ENCODE measurements around the gene SERPINA3.

SERPINA3 gene

DNA sequence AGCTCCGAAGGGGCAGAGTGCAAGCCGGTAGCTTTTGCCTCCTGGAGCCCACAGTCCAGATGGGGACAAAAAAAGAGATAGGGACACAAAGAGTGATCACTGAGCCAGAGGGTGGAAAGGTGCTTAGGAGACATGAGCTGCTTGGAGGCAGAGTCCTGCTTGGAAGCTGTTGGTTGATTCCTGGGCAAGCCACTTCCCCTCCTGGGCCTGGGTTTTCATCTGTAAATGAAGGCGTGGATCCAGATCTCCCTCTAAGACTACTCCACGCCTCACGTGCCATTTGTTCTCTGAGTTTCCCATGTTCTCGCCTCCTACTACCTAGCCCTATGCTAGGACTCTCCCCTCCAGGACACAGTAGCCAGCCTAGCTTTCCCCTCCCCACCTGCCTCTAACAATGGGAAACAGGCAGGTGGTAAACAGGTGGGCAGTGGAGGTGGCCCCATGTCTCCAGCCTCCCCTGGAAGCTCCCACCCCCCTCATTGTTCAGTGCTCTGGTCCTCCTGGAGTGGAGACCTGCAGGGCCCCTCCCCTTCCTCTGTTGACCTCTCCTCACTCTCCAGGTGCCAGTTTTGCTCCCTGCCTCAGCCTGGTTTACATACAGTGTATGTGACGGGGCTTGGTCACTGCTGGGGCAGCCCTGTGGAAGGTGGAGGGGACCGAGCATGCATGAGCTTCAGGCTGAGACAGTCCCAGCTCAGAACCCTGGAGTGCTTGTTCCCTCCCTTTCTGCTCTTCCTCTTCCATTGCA lies 3.8 kb downstream of the SERPINA3 start:
- Histone ChIP-seq H2BK12ac (ENCODE audit: low read length in 2 of 2) (no peak overlapping the region), H3K36me3 (ENCODE audit: control insufficient read depth in 1 of 2, insufficient read depth in 2 of 2, low read depth in 1 of 2, low read length in 2 of 2) (no peaks in the 10 kb centered on the region), H3K79me1 (replicated peaks; ENCODE audit: low read length, poor library complexity, severe bottlenecking) (no peaks in the 10 kb centered on the region), H2BK120ac (ENCODE audit: low read depth, low read length) (no peak overlapping the region), H3K4ac (ENCODE audit: low read depth in 1 of 2, low read length in 2 of 2) (no peak overlapping the region), H2AFZ (ENCODE audit: low read depth, low read length) (no peak overlapping the region), H3K27me3 (ENCODE audit: control insufficient read depth in 1 of 2, insufficient read depth in 1 of 2, low read length in 2 of 2) (peaks cover 3 to 4% of the 10 kb centered on the region in 2 experiments), H3K4me2 (ENCODE audit: low read length, poor library complexity, severe bottlenecking) (no peak overlapping the region), H3K18ac (ENCODE audit: low read depth in 1 of 2, low read length in 2 of 2) (no peak overlapping the region), H3K9ac (ENCODE audit: low read length) (no peak overlapping the region), H2AK5ac (ENCODE audit: low read length, severe bottlenecking) (no peak overlapping the region), H2BK15ac (ENCODE audit: low read depth, poor library complexity, severe bottlenecking) (no peak overlapping the region), H3K9me3 (ENCODE audit: control insufficient read depth, low read length) (peaks cover 58% of the 10 kb centered on the region), H4K8ac (ENCODE audit: low read length) (no peak overlapping the region), H3K27ac (ENCODE audit: low read length, poor library complexity, severe bottlenecking) (no peak overlapping the region), H2BK5ac (ENCODE audit: low read depth, low read length, poor library complexity, severe bottlenecking) (no peak overlapping the region), H3K4me1 (ENCODE audit: control insufficient read depth, insufficient read depth, low read depth, low read length) (no peaks in the 10 kb centered on the region), H3K23ac (ENCODE audit: low read length in 2 of 2) (no peak overlapping the region), H3K4me3 (ENCODE audit: insufficient read depth in 1 of 2, low read depth in 1 of 2, low read length in 2 of 2) (no peak overlapping the region), H4K91ac (ENCODE audit: low read length) (no peak overlapping the region), H3K14ac (ENCODE audit: low read length in 2 of 2) (no peak overlapping the region)
- DNase-seq, result no peak
- WGBS, result 72% methylated on average over 8 of the region's 8 CpGs

DNA sequence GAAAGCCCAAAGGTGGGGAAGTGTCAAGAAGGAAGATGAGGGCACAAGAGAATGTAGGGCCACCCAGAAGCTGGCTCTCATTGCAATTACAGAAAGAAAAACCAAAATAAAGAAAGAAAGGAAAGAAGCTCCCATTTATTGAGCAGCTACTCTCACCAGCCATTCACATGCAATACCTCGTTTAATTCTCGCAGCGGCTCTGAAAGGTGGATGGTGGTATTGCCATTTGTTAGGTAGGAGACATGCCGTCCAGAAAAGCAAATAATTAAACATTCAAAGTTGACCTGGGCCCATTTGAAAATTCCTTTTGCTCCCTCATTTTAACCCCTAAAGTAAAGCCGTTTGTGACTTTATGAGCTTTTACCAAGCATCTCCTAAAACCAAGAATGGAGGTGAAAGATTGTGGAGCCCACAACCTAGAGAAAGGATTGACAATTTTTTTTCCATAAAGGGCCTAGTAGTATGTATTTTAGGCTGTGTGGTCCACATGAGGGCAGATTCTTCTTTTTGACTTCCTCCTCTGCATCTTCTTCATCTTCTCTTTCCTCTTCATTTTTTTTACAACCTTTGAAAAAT lies 5.3 kb downstream of the SERPINA3 start:
- Histone ChIP-seq H3K4me2 (ENCODE audit: low read length, poor library complexity, severe bottlenecking) (no peak overlapping the region), H2BK15ac (ENCODE audit: low read depth, poor library complexity, severe bottlenecking) (no peak overlapping the region), H3K27ac (ENCODE audit: low read length, poor library complexity, severe bottlenecking) (no peak overlapping the region), H2BK5ac (ENCODE audit: low read depth, low read length, poor library complexity, severe bottlenecking) (no peak overlapping the region), H4K8ac (ENCODE audit: low read length) (no peak overlapping the region), H3K23ac (ENCODE audit: low read length in 2 of 2) (no peak overlapping the region), H4K91ac (ENCODE audit: low read length) (no peak overlapping the region), H2BK120ac (ENCODE audit: low read depth, low read length) (no peak overlapping the region), H3K18ac (ENCODE audit: low read depth in 1 of 2, low read length in 2 of 2) (no peak overlapping the region), H3K27me3 (ENCODE audit: control insufficient read depth in 1 of 2, insufficient read depth in 1 of 2, low read length in 2 of 2) (peaks cover 3 to 4% of the 10 kb centered on the region in 2 experiments), H2BK12ac (ENCODE audit: low read length in 2 of 2) (no peak overlapping the region), H2AK5ac (ENCODE audit: low read length, severe bottlenecking) (no peak overlapping the region), H3K9me3 (ENCODE audit: control insufficient read depth, low read length) (peaks cover 62% of the 10 kb centered on the region), H3K4me3 (ENCODE audit: insufficient read depth in 1 of 2, low read depth in 1 of 2, low read length in 2 of 2) (no peak overlapping the region), H3K4ac (ENCODE audit: low read depth in 1 of 2, low read length in 2 of 2) (no peak overlapping the region), H2AFZ (ENCODE audit: low read depth, low read length) (no peak overlapping the region), H3K79me1 (replicated peaks; ENCODE audit: low read length, poor library complexity, severe bottlenecking) (no peaks in the 10 kb centered on the region), H3K4me1 (ENCODE audit: control insufficient read depth, insufficient read depth, low read depth, low read length) (peaks cover 2% of the 10 kb centered on the region), H3K36me3 (ENCODE audit: control insufficient read depth in 1 of 2, insufficient read depth in 2 of 2, low read depth in 1 of 2, low read length in 2 of 2) (no peaks in the 10 kb centered on the region), H3K14ac (ENCODE audit: low read length in 2 of 2) (no peak overlapping the region), H3K9ac (ENCODE audit: low read length) (no peak overlapping the region)
- 60% methylated on average over 3 of the region's 5 CpGs for WGBS
- DNase-seq, result no peak

DNA sequence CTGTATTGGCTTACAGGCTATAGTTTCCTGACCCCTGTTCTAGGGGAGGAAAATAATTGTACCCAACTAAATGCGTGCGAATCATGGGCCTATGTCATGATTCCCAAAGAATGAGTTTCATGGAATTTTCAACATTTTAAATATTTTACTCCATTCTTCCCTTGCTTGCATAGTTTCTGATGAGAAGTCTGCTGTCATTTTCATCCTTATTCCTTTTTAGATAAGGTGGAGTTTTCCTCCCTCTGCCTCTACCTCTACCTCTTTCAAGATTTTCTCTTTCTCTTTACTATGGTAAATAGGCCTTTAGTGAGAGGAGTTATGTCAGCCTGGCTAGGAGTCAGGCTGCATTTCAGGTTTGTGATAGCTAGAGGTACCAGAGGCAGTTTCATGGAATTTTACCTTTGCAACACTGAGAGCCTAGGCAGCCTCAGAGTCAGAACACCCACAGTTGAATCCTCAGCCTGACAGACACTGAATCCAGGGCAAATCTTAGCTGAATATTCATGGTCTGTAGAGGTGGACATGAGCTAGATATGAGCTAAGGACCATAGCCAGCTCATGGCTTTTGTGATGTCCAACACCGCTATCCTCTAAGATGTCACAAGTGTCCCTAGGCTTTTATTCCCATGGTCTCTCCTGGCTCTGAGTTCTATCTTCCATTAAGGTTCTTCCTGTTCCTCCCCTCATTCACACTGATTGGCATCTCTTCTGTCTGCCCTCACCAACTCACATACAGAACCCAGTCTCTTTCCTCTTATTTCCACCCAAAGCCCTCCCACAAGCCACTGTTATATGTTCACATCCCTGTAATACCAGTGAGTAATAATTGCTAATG lies 6.0 kb downstream of the SERPINA3 start:
- no peak overlapping the region for H3K23ac ChIP-seq (ENCODE audit: low read length in 2 of 2)
- no peak overlapping the region for H3K9ac ChIP-seq (ENCODE audit: low read length)
- H4K91ac ChIP-seq (ENCODE audit: low read length), result no peak overlapping the region
- peaks cover 2% of the 10 kb centered on the region for H3K4me1 ChIP-seq (ENCODE audit: control insufficient read depth, insufficient read depth, low read depth, low read length)
- no peak overlapping the region for H2BK15ac ChIP-seq (ENCODE audit: low read depth, poor library complexity, severe bottlenecking)
- H2BK120ac ChIP-seq (ENCODE audit: low read depth, low read length), result no peak overlapping the region
- no peak overlapping the region for H2AFZ ChIP-seq (ENCODE audit: low read depth, low read length)
- no peak overlapping the region for H2BK5ac ChIP-seq (ENCODE audit: low read depth, low read length, poor library complexity, severe bottlenecking)
- H3K18ac ChIP-seq (ENCODE audit: low read depth in 1 of 2, low read length in 2 of 2), result no peak overlapping the region
- no peak overlapping the region for H3K4me2 ChIP-seq (ENCODE audit: low read length, poor library complexity, severe bottlenecking)
- 100% methylated on average over 1 of the region's 3 CpGs for WGBS
- H3K27me3 ChIP-seq (ENCODE audit: control insufficient read depth in 1 of 2, insufficient read depth in 1 of 2, low read length in 2 of 2), result peaks cover 4 to 6% of the 10 kb centered on the region in 2 experiments
- no peaks in the 10 kb centered on the region for H3K79me1 ChIP-seq (replicated peaks; ENCODE audit: low read length, poor library complexity, severe bottlenecking)
- no peaks in the 10 kb centered on the region for H3K36me3 ChIP-seq (ENCODE audit: control insufficient read depth in 1 of 2, insufficient read depth in 2 of 2, low read depth in 1 of 2, low read length in 2 of 2)
- no peak overlapping the region for H3K14ac ChIP-seq (ENCODE audit: low read length in 2 of 2)
- no peak overlapping the region for H2BK12ac ChIP-seq (ENCODE audit: low read length in 2 of 2)
- no peak overlapping the region for H4K8ac ChIP-seq (ENCODE audit: low read length)
- DNase-seq, result no peak
- H3K4ac ChIP-seq (ENCODE audit: low read depth in 1 of 2, low read length in 2 of 2), result no peak overlapping the region
- peak overlapping the region in 1 of 2 experiments; percentile 11 for H3K4me3 ChIP-seq (ENCODE audit: insufficient read depth in 1 of 2, low read depth in 1 of 2, low read length in 2 of 2)
- H3K27ac ChIP-seq (ENCODE audit: low read length, poor library complexity, severe bottlenecking), result no peak overlapping the region
- H3K9me3 ChIP-seq (ENCODE audit: control insufficient read depth, low read length), result peaks cover 62% of the 10 kb centered on the region
- H2AK5ac ChIP-seq (ENCODE audit: low read length, severe bottlenecking), result no peak overlapping the region

DNA sequence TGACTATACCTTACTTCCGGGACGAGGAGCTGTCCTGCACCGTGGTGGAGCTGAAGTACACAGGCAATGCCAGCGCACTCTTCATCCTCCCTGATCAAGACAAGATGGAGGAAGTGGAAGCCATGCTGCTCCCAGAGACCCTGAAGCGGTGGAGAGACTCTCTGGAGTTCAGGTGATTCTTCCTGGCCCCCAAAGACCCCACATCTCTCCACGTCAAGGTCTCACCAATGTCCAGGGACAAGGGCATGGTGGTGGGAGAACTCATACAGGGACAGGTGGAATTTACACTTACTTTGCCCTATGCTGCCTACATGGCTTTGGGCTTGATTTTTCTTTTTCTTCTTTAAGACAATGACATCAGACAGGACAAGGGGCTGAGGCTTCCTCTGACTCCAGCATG lies 7.1 kb downstream of the SERPINA3 start:
- H4K8ac ChIP-seq (ENCODE audit: low read length), result no peak overlapping the region
- no peak overlapping the region for H2BK12ac ChIP-seq (ENCODE audit: low read length in 2 of 2)
- no peak overlapping the region for H3K9ac ChIP-seq (ENCODE audit: low read length)
- H3K4ac ChIP-seq (ENCODE audit: low read depth in 1 of 2, low read length in 2 of 2), result no peak overlapping the region
- H3K79me1 ChIP-seq (replicated peaks; ENCODE audit: low read length, poor library complexity, severe bottlenecking), result no peaks in the 10 kb centered on the region
- H3K9me3 ChIP-seq (ENCODE audit: control insufficient read depth, low read length), result peaks cover 62% of the 10 kb centered on the region
- H3K36me3 ChIP-seq (ENCODE audit: control insufficient read depth in 1 of 2, insufficient read depth in 2 of 2, low read depth in 1 of 2, low read length in 2 of 2), result no peaks in the 10 kb centered on the region
- H3K18ac ChIP-seq (ENCODE audit: low read depth in 1 of 2, low read length in 2 of 2), result no peak overlapping the region
- H2BK5ac ChIP-seq (ENCODE audit: low read depth, low read length, poor library complexity, severe bottlenecking), result no peak overlapping the region
- no peak overlapping the region for H3K23ac ChIP-seq (ENCODE audit: low read length in 2 of 2)
- no peak overlapping the region for H3K27ac ChIP-seq (ENCODE audit: low read length, poor library complexity, severe bottlenecking)
- no peak overlapping the region for H4K91ac ChIP-seq (ENCODE audit: low read length)
- H2AK5ac ChIP-seq (ENCODE audit: low read length, severe bottlenecking), result no peak overlapping the region
- no peak overlapping the region for H3K14ac ChIP-seq (ENCODE audit: low read length in 2 of 2)
- H2BK15ac ChIP-seq (ENCODE audit: low read depth, poor library complexity, severe bottlenecking), result no peak overlapping the region
- no peak for DNase-seq
- H2AFZ ChIP-seq (ENCODE audit: low read depth, low read length), result no peak overlapping the region
- H3K27me3 ChIP-seq (ENCODE audit: control insufficient read depth in 1 of 2, insufficient read depth in 1 of 2, low read length in 2 of 2), result peaks cover 12 to 17% of the 10 kb centered on the region in 2 experiments
- H3K4me3 ChIP-seq (ENCODE audit: insufficient read depth in 1 of 2, low read depth in 1 of 2, low read length in 2 of 2), result no peak overlapping the region
- peaks cover 2% of the 10 kb centered on the region for H3K4me1 ChIP-seq (ENCODE audit: control insufficient read depth, insufficient read depth, low read depth, low read length)
- H2BK120ac ChIP-seq (ENCODE audit: low read depth, low read length), result no peak overlapping the region
- H3K4me2 ChIP-seq (ENCODE audit: low read length, poor library complexity, severe bottlenecking), result no peak overlapping the region
- 73% methylated on average over 6 of the region's 6 CpGs for WGBS

Measured in mesenchymal stem cell (in vitro differentiated cells and primary cell).